PC-9 (cell line): ENCODE data around the gene TDRD5. TPM values are rescaled to one million over a fixed set of nuclear protein-coding genes. Genes with fewer than 3 reads are reported as not detected.

Source experiments
- BruUV-seq: library from RNA; stranded (reverse); fragments of 400-500 nt; replicated peaks from 2 replicates; lab custom pipeline; 2021; lab: Mats Ljungman, UMichigan
- CTCF ChIA-PET: fragments of 300-600 bp; sonication (Branson Sonifier 250); formaldehyde crosslinking; loops from one replicate; lab custom pipeline; 2022; ENCODE audit warnings: antibody characterized with exemption; lab: Charles Lee
- POLR2A ChIA-PET: fragments of 300-600 bp; sonication (Branson Sonifier 250); formaldehyde crosslinking; loops from one replicate; lab custom pipeline; 2022; ENCODE audit warnings: antibody characterized with exemption; ENCODE audit not compliant: unreplicated experiment; lab: Charles Lee
- DNase-seq, 2 experiments: peaks; one replicate each; pipeline versions ENCODE4 v3.0.0 to v3.0.0-alpha.2; 2015 to 2022; ENCODE audit warnings: mixed read lengths in 1 of 2
- H2AFZ ChIP-seq: fragments of 200-600 bp; sonication (generic); 2 replicates; pipeline ENCODE4 v1.8.1; 2017; ENCODE audit warnings: antibody characterized with exemption
- H3F3A ChIP-seq: fragments of 200-600 bp; sonication (generic); 2 replicates; pipeline ENCODE4 v1.8.1; 2017; ENCODE audit warnings: antibody characterized with exemption, mild to moderate bottlenecking, low read depth; ENCODE audit not compliant: insufficient read depth
- H3K27ac ChIP-seq: fragments of 200-600 bp; sonication (generic); 2 replicates; pipeline ENCODE4 v1.6.1; 2016; ENCODE audit warnings: mixed run types
- H3K27me3 ChIP-seq: fragments of 200-600 bp; sonication (generic); 2 replicates; pipeline ENCODE4 v1.6.1; 2016; ENCODE audit warnings: low read depth, mixed run types; ENCODE audit not compliant: insufficient read depth
- H3K36me3 ChIP-seq: fragments of 200-600 bp; sonication (generic); 2 replicates; pipeline ENCODE4 v1.6.1; 2016; ENCODE audit warnings: low read depth, mixed run types
- H3K4me1 ChIP-seq: fragments of 200-600 bp; sonication (generic); replicated peaks from 2 replicates; pipeline ENCODE4 v1.6.1; 2016; ENCODE audit warnings: mixed run types; ENCODE audit not compliant: insufficient read depth
- H3K4me2 ChIP-seq: fragments of 200-600 bp; sonication (generic); 2 replicates; pipeline ENCODE4 v1.6.1; 2017; ENCODE audit warnings: mixed run types
- H3K4me3 ChIP-seq: fragments of 200-600 bp; sonication (generic); 2 replicates; pipeline ENCODE4 v1.6.1; 2016; ENCODE audit warnings: mixed run types
- H3K79me2 ChIP-seq: fragments of 200-600 bp; sonication (generic); 2 replicates; pipeline ENCODE4 v1.6.1; 2017; ENCODE audit warnings: low read depth, mixed run types
- H3K9me2 ChIP-seq: fragments of 200-600 bp; sonication (generic); 2 replicates; pipeline ENCODE4 v1.8.1; 2017; ENCODE audit warnings: mild to moderate bottlenecking; ENCODE audit not compliant: insufficient read depth
- H3K9me3 ChIP-seq: fragments of 200-600 bp; sonication (generic); 2 replicates; pipeline ENCODE4 v1.8.1; 2016; ENCODE audit warnings: low read depth; ENCODE audit not compliant: insufficient read depth
- H4K20me1 ChIP-seq: fragments of 200-600 bp; sonication (generic); 2 replicates; pipeline ENCODE4 v1.8.1; 2017; ENCODE audit not compliant: insufficient read depth
- EZH2 ChIP-seq: fragments of 200-600 bp; sonication (generic); IDR thresholded peaks from 2 replicates; pipeline ENCODE4 v1.8.0; 2017; ENCODE audit warnings: antibody characterized with exemption, low read depth
- intact Hi-C: fragments of 100-400 bp; cut with micrococcal nuclease; formaldehyde crosslinking; loops from one replicate; pipeline ENCODE4 v1.10.0; 2022; ENCODE audit not compliant: unreplicated experiment
- total RNA-seq: library from RNA; stranded (reverse); gene quantifications from 2 replicates; pipeline ENCODE4 v1.2.3, GENCODE V29; 2021
- TF ChIP-seq, protein P1 (sequence below): fragments of 200-600 bp; sonication (generic); conservative IDR thresholded peaks from 2 replicates; pipeline ENCODE4 v1.6.1; 2017; ENCODE audit warnings: mixed run types, antibody characterized with exemption, mild to moderate bottlenecking, moderate library complexity

Gene TDRD5
- total RNA-seq, 1 experiment from 2014 or later = not detected

DNA sequence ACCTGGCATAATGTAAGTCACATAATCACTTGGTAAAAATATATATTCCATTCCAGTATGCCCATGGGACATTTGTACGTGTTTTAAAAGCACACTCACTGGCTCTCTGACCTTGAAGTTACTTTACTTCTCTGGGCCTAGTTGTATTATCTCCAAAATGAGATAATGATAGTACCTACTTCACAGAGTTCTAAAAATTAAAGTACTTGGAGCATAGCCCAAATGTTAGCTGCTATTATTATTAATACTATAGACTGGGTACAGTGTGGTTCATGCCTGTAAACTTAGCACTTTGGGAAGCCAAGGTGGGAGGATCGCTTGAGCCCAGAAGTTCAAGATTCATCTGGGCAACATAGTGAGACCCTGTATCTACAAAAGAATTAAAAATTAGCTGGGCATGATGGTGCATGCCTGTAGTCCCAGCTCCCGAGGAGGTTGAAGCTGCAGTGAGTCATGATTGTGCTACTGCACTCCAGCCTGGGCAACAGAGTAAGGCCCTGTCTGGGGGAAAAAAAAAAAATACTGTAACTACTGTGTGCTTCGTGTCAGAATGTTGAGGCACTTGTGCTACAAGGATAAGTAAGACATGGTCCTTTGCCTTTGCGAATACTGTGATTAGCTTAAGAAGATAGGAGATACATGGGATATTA lies 45.7 kb downstream of the TDRD5 start:
- H3K4me2 ChIP-seq = no peak overlapping the region
- intact Hi-C loops = no loop called here
- POLR2A ChIA-PET = no interaction called here
- H3K4me1 ChIP-seq = no peaks in the 10 kb centered on the region
- H3K27me3 ChIP-seq = no peaks in the 10 kb centered on the region
- CTCF ChIA-PET = no interaction called here
- H3F3A ChIP-seq = no peaks in the 10 kb centered on the region
- no peak overlapping the region for H2AFZ ChIP-seq
- no peaks in the 10 kb centered on the region for H3K79me2 ChIP-seq
- no peaks in the 10 kb centered on the region for H3K36me3 ChIP-seq
- H3K9me3 ChIP-seq = no peaks in the 10 kb centered on the region
- H3K9me2 ChIP-seq = no peaks in the 10 kb centered on the region
- H4K20me1 ChIP-seq = no peaks in the 10 kb centered on the region
- no peak overlapping the region for H3K4me3 ChIP-seq
- no TSS peak for BruUV-seq
- no peak for DNase-seq
- no peak for TF ChIP-seq EZH2
- TF ChIP-seq, protein P1, sequence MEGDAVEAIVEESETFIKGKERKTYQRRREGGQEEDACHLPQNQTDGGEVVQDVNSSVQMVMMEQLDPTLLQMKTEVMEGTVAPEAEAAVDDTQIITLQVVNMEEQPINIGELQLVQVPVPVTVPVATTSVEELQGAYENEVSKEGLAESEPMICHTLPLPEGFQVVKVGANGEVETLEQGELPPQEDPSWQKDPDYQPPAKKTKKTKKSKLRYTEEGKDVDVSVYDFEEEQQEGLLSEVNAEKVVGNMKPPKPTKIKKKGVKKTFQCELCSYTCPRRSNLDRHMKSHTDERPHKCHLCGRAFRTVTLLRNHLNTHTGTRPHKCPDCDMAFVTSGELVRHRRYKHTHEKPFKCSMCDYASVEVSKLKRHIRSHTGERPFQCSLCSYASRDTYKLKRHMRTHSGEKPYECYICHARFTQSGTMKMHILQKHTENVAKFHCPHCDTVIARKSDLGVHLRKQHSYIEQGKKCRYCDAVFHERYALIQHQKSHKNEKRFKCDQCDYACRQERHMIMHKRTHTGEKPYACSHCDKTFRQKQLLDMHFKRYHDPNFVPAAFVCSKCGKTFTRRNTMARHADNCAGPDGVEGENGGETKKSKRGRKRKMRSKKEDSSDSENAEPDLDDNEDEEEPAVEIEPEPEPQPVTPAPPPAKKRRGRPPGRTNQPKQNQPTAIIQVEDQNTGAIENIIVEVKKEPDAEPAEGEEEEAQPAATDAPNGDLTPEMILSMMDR = no peak
- no peak overlapping the region for H3K27ac ChIP-seq

DNA sequence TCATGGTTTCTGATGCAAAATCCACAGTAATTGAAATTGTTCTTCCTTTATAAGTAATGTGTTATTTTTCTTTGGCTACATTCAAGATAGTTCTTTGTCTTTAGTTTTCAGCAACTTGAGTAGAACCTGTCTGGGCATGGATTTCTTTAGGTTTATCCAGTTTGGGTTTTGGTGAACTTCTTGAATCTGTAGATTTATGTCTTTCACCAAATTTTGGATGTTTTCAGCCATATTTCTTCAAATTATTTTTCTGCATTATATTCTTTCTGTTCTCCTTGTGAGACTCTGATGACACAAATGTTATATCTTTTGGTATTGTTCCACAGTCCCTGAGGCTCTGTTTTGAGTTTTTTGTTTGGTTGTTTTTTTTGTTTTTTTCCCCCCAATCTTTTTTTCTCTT lies 69.4 kb downstream of the TDRD5 start:
- TF ChIP-seq, protein P1 = no peak
- H3K4me2 ChIP-seq = no peak overlapping the region
- no peaks in the 10 kb centered on the region for H3K27me3 ChIP-seq
- H4K20me1 ChIP-seq = no peaks in the 10 kb centered on the region
- no peaks in the 10 kb centered on the region for H3K36me3 ChIP-seq
- intact Hi-C loops = no loop called here
- H3K4me3 ChIP-seq = no peak overlapping the region
- H3K27ac ChIP-seq = no peak overlapping the region
- no peak overlapping the region for H2AFZ ChIP-seq
- no TSS peak for BruUV-seq
- no peaks in the 10 kb centered on the region for H3K79me2 ChIP-seq
- POLR2A ChIA-PET = no interaction called here
- DNase-seq = no peak
- no peaks in the 10 kb centered on the region for H3K9me3 ChIP-seq
- no peaks in the 10 kb centered on the region for H3F3A ChIP-seq
- CTCF ChIA-PET = no interaction called here
- no peaks in the 10 kb centered on the region for H3K4me1 ChIP-seq
- no peaks in the 10 kb centered on the region for H3K9me2 ChIP-seq

DNA sequence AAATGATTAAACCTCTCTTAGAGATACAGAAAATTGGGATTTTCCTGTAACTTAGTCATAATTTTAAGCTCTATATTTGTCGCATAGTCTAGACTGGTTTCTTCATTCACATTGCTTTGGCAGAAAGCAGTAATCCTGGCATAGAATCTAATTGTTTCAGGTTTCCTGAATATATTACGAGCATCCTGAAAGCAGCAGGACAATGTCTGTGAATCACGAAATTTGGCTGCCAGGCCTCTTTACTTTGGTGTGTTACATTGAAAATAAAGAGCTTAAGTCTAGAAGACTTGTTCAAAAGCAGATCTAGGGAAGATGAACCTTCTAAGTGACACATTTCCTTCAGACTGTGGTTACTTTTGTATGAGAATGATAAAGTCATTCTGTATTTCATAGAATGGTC lies 72.2 kb downstream of the TDRD5 start:
- Histone ChIP-seq H3F3A (no peaks in the 10 kb centered on the region), H3K79me2 (no peaks in the 10 kb centered on the region), H3K4me2 (no peak overlapping the region), H3K9me2 (no peaks in the 10 kb centered on the region), H3K27ac (no peak overlapping the region), H3K36me3 (no peaks in the 10 kb centered on the region), H2AFZ (no peak overlapping the region), H3K9me3 (no peaks in the 10 kb centered on the region), H3K27me3 (no peaks in the 10 kb centered on the region), H4K20me1 (no peaks in the 10 kb centered on the region), H3K4me1 (no peaks in the 10 kb centered on the region), H3K4me3 (no peak overlapping the region)
- intact Hi-C loops = no loop called here
- ChIA-PET POLR2A (no interaction called here), CTCF (no interaction called here)
- DNase-seq = no peak
- BruUV-seq = no TSS peak
- TF ChIP-seq, protein P1 = no peak
- no peak for TF ChIP-seq EZH2
